Kidney epithelial cell (primary cell): ENCODE measurements around the gene FAM83F. TPM values are rescaled to one million over a fixed set of nuclear protein-coding genes. Genes with fewer than 3 reads are reported as not detected.

Experiments
- DNase-seq: peaks from one replicate; pipeline ENCODE4 v3.0.0-alpha.2; 2010; ENCODE audit warnings: low read depth
- H3K27me3 ChIP-seq: 2 replicates; pipeline ENCODE4 v1.6.0; 2011; ENCODE audit warnings: low read length; ENCODE audit not compliant: control insufficient read depth, insufficient read depth
- H3K36me3 ChIP-seq: 2 replicates; pipeline ENCODE4 v1.5.1; 2011; ENCODE audit warnings: low read length; ENCODE audit not compliant: control insufficient read depth, insufficient read depth
- H3K4me3 ChIP-seq: 2 replicates; pipeline ENCODE4 v1.5.1; 2011; ENCODE audit warnings: low read depth, mild to moderate bottlenecking, control low read depth, low read length
- CTCF ChIP-seq: IDR thresholded peaks from 2 replicates; pipeline ENCODE4 v1.5.1; 2011; ENCODE audit warnings: mild to moderate bottlenecking, moderate library complexity, low read length, control low read depth, inconsistent platforms; ENCODE audit not compliant: insufficient read depth, poor library complexity, severe bottlenecking
- total RNA-seq: library from RNA; depleted of rRNA; stranded (reverse); fragments of >200 nt; gene quantifications from 2 replicates; pipeline ENCODE4 v1.2.3, GENCODE V29; 2015

Gene FAM83F
- total RNA-seq, 1 donor from 2014 or later, result 6.9 TPM

DNA sequence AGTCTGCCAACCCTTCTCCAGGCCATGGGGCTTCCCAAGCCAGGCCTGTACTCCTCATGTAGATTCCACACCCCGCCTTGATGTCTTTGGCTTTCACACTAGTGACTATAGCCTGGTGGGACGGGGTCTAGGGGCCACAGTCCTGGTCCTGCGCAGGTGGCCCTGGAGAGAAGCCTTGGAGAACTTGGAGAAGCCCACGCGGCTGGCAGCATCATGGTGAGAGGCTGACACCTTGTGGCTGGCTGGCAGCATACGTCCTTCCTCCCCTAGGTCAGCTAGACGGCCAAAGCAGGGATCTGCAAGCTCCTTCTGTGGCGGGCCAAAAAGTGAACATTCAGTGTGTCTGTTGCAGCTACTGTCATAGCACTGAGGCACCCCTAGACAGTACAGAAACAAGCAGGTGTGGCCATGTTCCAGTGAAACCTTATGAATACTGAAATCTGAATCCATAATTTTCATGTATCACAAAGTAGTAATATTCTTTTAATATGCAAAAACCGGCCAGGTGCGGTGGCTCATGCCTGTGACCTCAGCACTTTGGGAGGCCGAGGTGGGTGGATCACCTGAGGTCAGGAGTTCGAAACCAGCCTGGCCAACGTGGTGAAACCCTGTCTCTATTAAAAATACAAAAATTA is 42.0 kb downstream of the FAM83F start:
- no peak for DNase-seq
- no peaks in the 10 kb centered on the region for H3K36me3 ChIP-seq
- TF ChIP-seq CTCF, result peak; percentile 95
- H3K27me3 ChIP-seq, result peaks cover 3% of the 10 kb centered on the region
- H3K4me3 ChIP-seq, result no peak overlapping the region

DNA sequence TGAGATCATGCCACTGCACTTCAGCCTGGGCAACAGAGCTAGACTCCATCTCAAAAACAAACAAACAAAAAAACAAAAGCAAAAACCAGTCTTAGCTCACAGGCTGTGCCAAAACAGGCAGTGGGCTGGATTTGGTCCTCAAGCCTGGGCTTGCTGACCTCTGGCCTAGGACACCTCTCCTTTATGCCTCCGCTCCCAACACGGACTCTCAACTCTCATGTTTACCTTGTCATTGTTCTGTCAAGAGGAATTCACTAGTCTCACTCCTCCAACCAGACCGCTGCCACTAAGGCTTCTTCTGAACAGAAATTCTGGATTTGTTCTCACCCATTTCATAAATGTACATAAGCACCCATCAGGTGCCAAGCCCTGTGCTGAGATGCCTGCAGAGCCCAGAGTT is 42.6 kb downstream of the FAM83F start:
- no peak for TF ChIP-seq CTCF
- peaks cover 3% of the 10 kb centered on the region for H3K27me3 ChIP-seq
- DNase-seq, result no peak
- no peaks in the 10 kb centered on the region for H3K36me3 ChIP-seq
- H3K4me3 ChIP-seq, result no peak overlapping the region

DNA sequence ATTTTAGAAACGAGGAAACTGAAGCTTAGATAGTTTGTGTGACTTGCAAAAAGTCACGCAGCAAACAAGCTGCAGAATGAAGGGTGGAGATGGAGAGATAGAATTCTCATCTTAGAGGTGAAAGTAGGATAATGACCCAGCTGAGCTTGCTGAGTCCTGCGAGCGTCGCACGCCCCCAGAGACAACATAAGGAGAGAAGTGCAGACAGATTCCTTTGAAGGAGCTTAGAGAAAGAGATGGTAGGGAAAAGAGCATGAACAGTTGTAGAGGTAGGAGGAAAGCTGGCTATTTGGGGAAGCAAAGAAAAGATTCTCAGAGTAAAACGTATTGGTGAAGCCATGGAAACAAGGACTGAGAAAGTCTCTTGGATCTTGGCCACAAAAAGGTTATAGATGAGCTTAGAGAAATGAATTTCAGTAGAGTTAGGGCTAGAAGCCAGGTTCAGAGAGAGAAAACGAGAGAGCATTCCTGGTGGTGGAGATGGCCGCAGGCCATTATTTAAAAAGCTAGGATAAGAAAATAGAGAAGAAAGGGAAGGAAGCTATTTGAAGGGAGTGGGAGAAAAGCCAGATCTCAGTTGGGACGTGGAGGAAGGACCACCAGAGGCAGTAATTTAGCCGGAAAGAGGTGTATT is 44.8 kb downstream of the FAM83F start:
- Histone ChIP-seq H3K36me3 (no peaks in the 10 kb centered on the region), H3K27me3 (peaks cover 3% of the 10 kb centered on the region), H3K4me3 (no peak overlapping the region)
- DNase-seq, result no peak
- TF ChIP-seq CTCF, result no peak

DNA sequence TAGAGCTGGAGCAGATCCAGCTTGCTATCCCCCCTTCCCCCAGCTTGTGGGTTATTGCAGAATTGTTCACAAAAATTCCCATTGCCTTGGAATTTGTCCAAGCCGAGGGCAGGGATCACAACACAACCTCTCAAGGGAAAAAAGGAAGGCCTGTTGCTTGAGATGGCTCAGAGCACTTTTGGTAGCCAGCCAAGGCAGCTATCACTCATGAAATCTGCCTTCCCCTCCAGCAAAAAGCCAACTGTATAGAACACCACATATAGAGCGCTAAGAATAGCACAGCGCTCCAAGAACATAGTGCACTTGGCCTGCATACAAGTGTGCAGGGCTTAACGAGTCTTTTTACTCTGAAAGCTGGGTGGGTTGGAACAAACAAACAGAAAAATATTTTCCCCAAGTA is 46.2 kb downstream of the FAM83F start:
- peak; percentile 16 for DNase-seq
- no peak for TF ChIP-seq CTCF

GRCh38 chr22:40041366-40042137 is 46.8 kb downstream of the FAM83F start:
- no peaks in the 10 kb centered on the region for H3K36me3 ChIP-seq
- H3K4me3 ChIP-seq, result no peak overlapping the region
- no peak for DNase-seq
- TF ChIP-seq CTCF, result no peak
- no peaks in the 10 kb centered on the region for H3K27me3 ChIP-seq

More for the DNA sequence above, 46.2 kb downstream of the FAM83F start:
- Histone ChIP-seq H3K4me3 (no peak overlapping the region), H3K27me3 (no peaks in the 10 kb centered on the region), H3K36me3 (no peaks in the 10 kb centered on the region)

DNA sequence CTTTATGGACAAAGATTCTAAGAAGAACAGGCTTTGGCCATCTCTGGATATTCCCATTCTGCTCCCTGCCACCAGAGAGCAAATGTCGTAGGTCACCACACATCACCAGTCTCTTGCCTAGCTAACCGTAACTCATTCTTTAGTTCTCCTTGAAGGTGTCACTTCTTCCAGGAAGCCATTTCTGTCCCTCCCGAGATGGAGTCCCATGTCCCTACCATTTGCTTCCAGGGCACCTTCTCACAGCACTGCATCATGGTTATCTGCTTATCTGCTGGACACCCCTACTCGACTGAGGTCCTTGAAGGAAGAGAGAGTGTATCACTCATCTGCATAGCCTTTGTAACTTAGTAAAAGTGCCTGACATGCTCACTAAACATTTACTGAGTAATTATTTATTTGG is 47.6 kb downstream of the FAM83F start:
- TF ChIP-seq CTCF, result no peak
- H3K27me3 ChIP-seq, result no peaks in the 10 kb centered on the region
- H3K36me3 ChIP-seq, result no peaks in the 10 kb centered on the region
- no peak for DNase-seq
- no peak overlapping the region for H3K4me3 ChIP-seq
